Vagina (tissue), 2 donors: Measurements from ENCODE around the gene FKBP9.
A peak's percentile ranks its signal among the peaks of the same experiment; 100 is the strongest.

ENCODE experiments used
- POLR2A ChIP-seq, 2 donors: fragments of 450-650 bp; IDR thresholded peaks; one replicate each; pipeline ENCODE4 v1.6.1; 2017; ENCODE audit warnings: antibody characterized with exemption in 2 of 2, mild to moderate bottlenecking in 2 of 2, moderate library complexity in 2 of 2
- POLR2AphosphoS5 ChIP-seq, 2 donors: sonication (generic); formaldehyde crosslinking; IDR thresholded peaks; one replicate each; pipeline ENCODE4 v1.9.0; 2017; ENCODE audit warnings: antibody characterized with exemption in 2 of 2, mild to moderate bottlenecking in 2 of 2, low read depth in 1 of 2; ENCODE audit not compliant: insufficient read depth in 1 of 2
- TF ChIP-seq, protein P1 (sequence below), 3 experiments: fragments of 450-650 bp in 2 of 3; fragments of 200-600 bp in 1 of 3; sonication (generic) in 1 of 3; IDR thresholded peaks; one replicate each; pipeline ENCODE4 v1.5.1; 2017 to 2019; ENCODE audit warnings: antibody characterized with exemption in 3 of 3, mild to moderate bottlenecking in 2 of 3, moderate library complexity in 2 of 3

DNA sequence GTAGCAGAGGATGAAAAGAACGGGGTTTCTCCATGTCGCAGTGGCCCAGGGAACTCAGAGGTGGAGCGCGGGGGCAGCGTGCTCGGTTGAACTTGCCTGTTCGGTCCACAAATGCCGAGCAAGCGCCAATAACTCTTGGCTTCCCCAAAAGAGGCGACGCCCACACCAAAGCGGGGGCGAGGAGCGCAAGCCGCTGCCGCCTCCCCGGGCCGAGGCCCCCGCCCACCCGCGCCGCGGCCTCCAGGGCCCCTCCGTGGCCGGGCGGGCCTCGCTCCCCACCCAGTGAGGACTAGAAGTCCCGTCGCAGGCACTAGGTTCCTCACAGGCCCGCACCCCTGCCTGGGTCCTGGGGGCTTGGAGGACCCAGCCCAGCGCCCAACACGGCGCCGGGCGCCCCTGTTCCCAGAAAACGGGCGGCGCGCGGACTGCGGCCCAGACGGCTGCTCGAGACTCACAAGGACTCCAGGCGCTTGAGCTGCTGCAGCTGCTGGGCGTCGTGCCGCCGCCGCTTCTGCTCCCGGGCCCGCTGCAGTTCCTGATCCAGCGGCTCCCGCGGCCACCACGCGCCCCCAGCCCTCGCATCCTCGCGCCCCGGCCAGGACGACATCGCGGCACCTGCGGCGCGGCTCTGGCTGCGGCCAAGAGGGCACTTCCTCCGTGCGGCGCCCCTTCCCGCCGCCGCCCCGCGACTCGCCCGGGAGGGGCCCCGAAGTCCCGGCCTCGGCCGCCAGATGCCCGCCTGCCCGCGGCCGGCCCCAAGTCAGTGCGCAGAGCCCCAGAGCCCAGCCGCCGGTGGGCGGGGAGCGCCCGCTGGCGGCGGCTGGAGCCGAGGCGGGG is 14.6 kb upstream of the FKBP9 start:
- TF ChIP-seq, protein P1, sequence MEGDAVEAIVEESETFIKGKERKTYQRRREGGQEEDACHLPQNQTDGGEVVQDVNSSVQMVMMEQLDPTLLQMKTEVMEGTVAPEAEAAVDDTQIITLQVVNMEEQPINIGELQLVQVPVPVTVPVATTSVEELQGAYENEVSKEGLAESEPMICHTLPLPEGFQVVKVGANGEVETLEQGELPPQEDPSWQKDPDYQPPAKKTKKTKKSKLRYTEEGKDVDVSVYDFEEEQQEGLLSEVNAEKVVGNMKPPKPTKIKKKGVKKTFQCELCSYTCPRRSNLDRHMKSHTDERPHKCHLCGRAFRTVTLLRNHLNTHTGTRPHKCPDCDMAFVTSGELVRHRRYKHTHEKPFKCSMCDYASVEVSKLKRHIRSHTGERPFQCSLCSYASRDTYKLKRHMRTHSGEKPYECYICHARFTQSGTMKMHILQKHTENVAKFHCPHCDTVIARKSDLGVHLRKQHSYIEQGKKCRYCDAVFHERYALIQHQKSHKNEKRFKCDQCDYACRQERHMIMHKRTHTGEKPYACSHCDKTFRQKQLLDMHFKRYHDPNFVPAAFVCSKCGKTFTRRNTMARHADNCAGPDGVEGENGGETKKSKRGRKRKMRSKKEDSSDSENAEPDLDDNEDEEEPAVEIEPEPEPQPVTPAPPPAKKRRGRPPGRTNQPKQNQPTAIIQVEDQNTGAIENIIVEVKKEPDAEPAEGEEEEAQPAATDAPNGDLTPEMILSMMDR (IDR thresholded peaks at IDR 0.05) = peak in 2 of 3 experiments; percentile 16 to 51
- TF ChIP-seq POLR2AphosphoS5 (IDR thresholded peaks at IDR 0.05; ENCODE audit: insufficient read depth in 1 of 2, low read depth in 1 of 2) (peak in 1 of 2 donors; percentile 60), POLR2A (IDR thresholded peaks at IDR 0.05) (peak in 1 of 2 donors; percentile 37)
